Thyroid gland (tissue), 4 donors: Measurements from ENCODE around the gene IBTK.

Experiments used
- CTCF ChIP-seq, 6 experiments: fragments of 200-600 bp in 3 of 6; fragments of 450-650 bp in 3 of 6; sonication (generic) in 3 of 6; IDR thresholded peaks; one replicate each; pipeline ENCODE4 v1.5.1; 2016 to 2019; ENCODE audit warnings: antibody characterized with exemption in 6 of 6, mild to moderate bottlenecking in 2 of 6, inconsistent platforms in 1 of 6, moderate library complexity in 1 of 6
- POLR2A ChIP-seq, 2 donors: fragments of 450-650 bp; IDR thresholded peaks; one replicate each; pipeline ENCODE4 v1.6.1; 2017; ENCODE audit warnings: antibody characterized with exemption in 2 of 2, mild to moderate bottlenecking in 2 of 2, moderate library complexity in 1 of 2

GRCh38 chr6:82259389-82259788 is 11.8 kb upstream of the IBTK start:
- TF ChIP-seq POLR2A (IDR thresholded peaks at IDR 0.05) (no peak), CTCF (IDR thresholded peaks at IDR 0.05) (no peak)
